ENCODE measurements around the gene ANGPTL4.

The ANGPTL4 gene

GRCh38 chr19:8367327-8368001, 3.5 kb downstream of the ANGPTL4 start:
- TF ChIP-seq CTCF (IDR thresholded peaks at IDR 0.05; ENCODE audit: insufficient read depth, low read length): no peak
- no peak overlapping the region for H3K4me3 ChIP-seq (replicated peaks; ENCODE audit: insufficient read depth, low read length)
- no peak for DNase-seq (ENCODE audit: low read depth in 1 of 2, low spot score in 1 of 2)
- peaks cover 43% of the 10 kb centered on the region for H3K27me3 ChIP-seq (ENCODE audit: insufficient read depth, poor library complexity, severe bottlenecking)
- H3K27ac ChIP-seq (replicated peaks): no peak overlapping the region

DNA sequence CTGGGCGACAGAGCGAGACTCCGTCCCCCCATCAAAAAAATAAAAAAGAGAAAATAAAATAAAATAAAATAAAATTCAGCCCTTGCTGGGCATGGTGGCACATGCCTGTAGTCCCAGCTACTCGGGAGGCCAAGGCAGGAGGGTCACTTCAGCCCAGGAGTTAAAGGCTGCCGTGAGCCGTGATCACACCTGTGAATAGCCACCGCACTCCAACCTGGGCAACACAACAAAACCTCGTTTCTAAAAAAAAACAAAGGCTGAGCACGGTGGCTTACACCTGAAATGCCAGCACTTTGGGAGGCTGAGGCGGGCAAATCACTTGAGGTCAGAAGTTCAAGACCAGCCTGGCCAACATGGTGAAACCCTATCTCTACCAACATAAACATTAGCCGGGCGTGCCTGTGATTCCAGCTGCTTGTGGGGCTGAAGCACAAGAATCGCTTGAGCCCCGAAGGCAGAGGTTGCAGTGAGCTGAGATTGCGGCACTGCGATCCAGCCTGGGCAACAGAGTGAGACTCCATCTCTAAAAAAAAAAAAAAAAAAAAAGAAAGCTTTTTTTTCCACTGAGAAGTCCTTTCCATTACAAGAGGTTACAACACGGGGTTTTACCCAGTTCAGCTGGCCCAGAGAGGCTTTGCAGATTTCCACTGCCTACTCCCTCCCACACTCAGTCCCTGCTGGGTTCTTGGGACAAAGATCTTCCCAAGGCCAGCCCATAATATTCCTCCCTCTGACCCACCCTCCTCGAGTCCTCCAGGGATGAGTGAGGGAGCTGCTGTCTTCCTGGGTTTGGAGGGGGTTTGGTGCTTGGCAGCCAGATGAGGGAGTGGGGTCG, 6.4 kb downstream of the ANGPTL4 start:
- Histone ChIP-seq H3K27ac (replicated peaks) (no peak overlapping the region), H3K4me3 (replicated peaks; ENCODE audit: insufficient read depth, low read length) (no peak overlapping the region), H3K27me3 (ENCODE audit: insufficient read depth, poor library complexity, severe bottlenecking) (peaks cover 21% of the 10 kb centered on the region)
- TF ChIP-seq REST (IDR thresholded peaks at IDR 0.05; ENCODE audit: insufficient replicate concordance, low read depth): no peak
- TF ChIP-seq CTCF (IDR thresholded peaks at IDR 0.05; ENCODE audit: insufficient read depth, low read length): no peak
- TF ChIP-seq SPI1 (IDR thresholded peaks at IDR 0.05; ENCODE audit: borderline replicate concordance, low read depth): no peak
- no peak for TF ChIP-seq POLR2AphosphoS5 (IDR thresholded peaks at IDR 0.05; ENCODE audit: low read depth)
- TF ChIP-seq GABPA (IDR thresholded peaks at IDR 0.05; ENCODE audit: low read depth): no peak
- DNase-seq (ENCODE audit: low read depth in 1 of 2, low spot score in 1 of 2): no peak

GRCh38 chr19:8371011-8371804, 7.3 kb downstream of the ANGPTL4 start:
- peak in 1 of 2 experiments; percentile 21 for DNase-seq (ENCODE audit: low read depth in 1 of 2, low spot score in 1 of 2)
- TF ChIP-seq POLR2AphosphoS5 (IDR thresholded peaks at IDR 0.05; ENCODE audit: low read depth) (no peak), REST (IDR thresholded peaks at IDR 0.05; ENCODE audit: insufficient replicate concordance, low read depth) (no peak)
- Histone ChIP-seq H3K4me3 (replicated peaks; ENCODE audit: insufficient read depth, low read length) (no peak overlapping the region), H3K27ac (replicated peaks) (no peak overlapping the region), H3K27me3 (ENCODE audit: insufficient read depth, poor library complexity, severe bottlenecking) (peaks cover 12% of the 10 kb centered on the region)
